Progenitor cell of endocrine pancreas (in vitro differentiated cells): ENCODE data around the gene CDH13. TPM values are rescaled to one million over a fixed set of nuclear protein-coding genes. Genes with fewer than 3 reads are reported as not detected.

Source experiments
- DNase-seq: peaks from one replicate; pipeline ENCODE4 v3.0.0; 2021; ENCODE audit warnings: low spot score; ENCODE audit not compliant: unreplicated experiment
- H3K27ac Mint-ChIP-seq: 2 replicates; pipeline ENCODE4 v1.8.0; 2021; ENCODE audit warnings: mild to moderate bottlenecking, moderate library complexity, mixed read lengths
- H3K27me3 Mint-ChIP-seq: 2 replicates; pipeline ENCODE4 v1.8.0; 2021; ENCODE audit warnings: mixed read lengths
- H3K36me3 Mint-ChIP-seq: 2 replicates; pipeline ENCODE4 v1.8.0; 2022; ENCODE audit warnings: mixed read lengths; ENCODE audit not compliant: insufficient read depth
- H3K4me1 Mint-ChIP-seq: 2 replicates; pipeline ENCODE4 v1.8.0; 2021; ENCODE audit warnings: low read depth, mixed read lengths
- H3K4me3 Mint-ChIP-seq: 2 replicates; pipeline ENCODE4 v1.8.0; 2021; ENCODE audit warnings: low read depth, mild to moderate bottlenecking, moderate library complexity, mixed read lengths
- H3K9me3 Mint-ChIP-seq: 2 replicates; pipeline ENCODE4 v1.8.0; 2021; ENCODE audit warnings: low read depth, mixed read lengths
- total RNA-seq: library from RNA; stranded (reverse); gene quantifications from 2 replicates; pipeline ENCODE4 v1.2.1, GENCODE V29; 2021
- TF ChIP-seq, protein P1 (sequence below): fragments of 200-600 bp; sonication (generic); IDR thresholded peaks from one replicate; pipeline ENCODE4 v1.5.0; 2021; ENCODE audit warnings: antibody characterized with exemption, mild to moderate bottlenecking; ENCODE audit not compliant: unreplicated experiment

The CDH13 gene
- total RNA-seq, 1 donor from 2014 or later = 0.38 TPM

DNA sequence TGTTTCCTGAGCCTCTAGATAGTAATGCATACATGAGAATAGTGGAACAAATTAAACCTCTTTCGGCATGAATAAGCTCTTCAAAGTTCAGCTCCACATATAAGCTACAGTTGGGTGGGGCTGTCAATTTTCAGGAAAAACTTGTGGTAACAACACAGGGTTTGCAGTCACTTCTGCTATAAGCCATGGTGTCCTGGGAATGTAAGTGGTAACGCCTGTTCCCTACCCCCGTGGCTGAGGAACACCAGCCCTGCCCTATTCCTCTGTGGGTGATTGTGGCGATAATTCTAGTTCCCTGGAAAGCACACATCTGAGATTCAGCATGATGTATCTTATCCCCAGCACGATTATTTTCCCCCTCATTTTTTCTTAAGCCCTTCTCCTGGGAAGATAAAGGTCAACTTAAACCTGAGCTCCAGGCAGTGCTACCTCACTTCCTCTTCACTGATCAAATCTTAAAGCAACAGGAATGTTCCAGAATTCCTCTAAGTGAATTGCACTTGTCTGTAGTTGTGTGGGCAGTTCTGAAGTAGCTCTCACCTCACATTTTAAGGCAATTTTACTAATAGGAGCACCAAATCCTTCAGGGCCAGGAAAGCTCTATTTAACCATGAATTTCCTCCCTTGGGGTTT lies 680.3 kb downstream of the CDH13 start:
- DNase-seq = no peak
- Mint-ChIP-seq H3K4me3 (no peak overlapping the region), H3K27ac (no peak overlapping the region), H3K27me3 (peaks cover 3% of the 10 kb centered on the region), H3K36me3 (no peaks in the 10 kb centered on the region), H3K9me3 (no peaks in the 10 kb centered on the region), H3K4me1 (peaks cover 1% of the 10 kb centered on the region)
- TF ChIP-seq, protein P1, sequence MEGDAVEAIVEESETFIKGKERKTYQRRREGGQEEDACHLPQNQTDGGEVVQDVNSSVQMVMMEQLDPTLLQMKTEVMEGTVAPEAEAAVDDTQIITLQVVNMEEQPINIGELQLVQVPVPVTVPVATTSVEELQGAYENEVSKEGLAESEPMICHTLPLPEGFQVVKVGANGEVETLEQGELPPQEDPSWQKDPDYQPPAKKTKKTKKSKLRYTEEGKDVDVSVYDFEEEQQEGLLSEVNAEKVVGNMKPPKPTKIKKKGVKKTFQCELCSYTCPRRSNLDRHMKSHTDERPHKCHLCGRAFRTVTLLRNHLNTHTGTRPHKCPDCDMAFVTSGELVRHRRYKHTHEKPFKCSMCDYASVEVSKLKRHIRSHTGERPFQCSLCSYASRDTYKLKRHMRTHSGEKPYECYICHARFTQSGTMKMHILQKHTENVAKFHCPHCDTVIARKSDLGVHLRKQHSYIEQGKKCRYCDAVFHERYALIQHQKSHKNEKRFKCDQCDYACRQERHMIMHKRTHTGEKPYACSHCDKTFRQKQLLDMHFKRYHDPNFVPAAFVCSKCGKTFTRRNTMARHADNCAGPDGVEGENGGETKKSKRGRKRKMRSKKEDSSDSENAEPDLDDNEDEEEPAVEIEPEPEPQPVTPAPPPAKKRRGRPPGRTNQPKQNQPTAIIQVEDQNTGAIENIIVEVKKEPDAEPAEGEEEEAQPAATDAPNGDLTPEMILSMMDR = no peak

- H3K27me3 Mint-ChIP-seq = peaks cover 3% of the 10 kb centered on the region
- no peaks in the 10 kb centered on the region for H3K9me3 Mint-ChIP-seq
- no peak for DNase-seq
- no peak overlapping the region for H3K4me3 Mint-ChIP-seq
- no peak overlapping the region for H3K27ac Mint-ChIP-seq
- no peaks in the 10 kb centered on the region for H3K36me3 Mint-ChIP-seq
- peaks cover 1% of the 10 kb centered on the region for H3K4me1 Mint-ChIP-seq
- TF ChIP-seq, protein P1 = no peak
Measured at GRCh38 chr16:83307594-83307992, 680.8 kb downstream of the CDH13 start.

GRCh38 chr16:83308414-83308813 lies 681.6 kb downstream of the CDH13 start:
- no peak overlapping the region for H3K27ac Mint-ChIP-seq
- TF ChIP-seq, protein P1 = no peak
- peaks cover 1% of the 10 kb centered on the region for H3K4me1 Mint-ChIP-seq
- peaks cover 3% of the 10 kb centered on the region for H3K27me3 Mint-ChIP-seq
- H3K36me3 Mint-ChIP-seq = no peaks in the 10 kb centered on the region
- H3K9me3 Mint-ChIP-seq = no peaks in the 10 kb centered on the region
- no peak for DNase-seq
- no peak overlapping the region for H3K4me3 Mint-ChIP-seq

GRCh38 chr16:83310816-83311215 lies 684.0 kb downstream of the CDH13 start:
- H3K4me3 Mint-ChIP-seq = no peak overlapping the region
- H3K9me3 Mint-ChIP-seq = no peaks in the 10 kb centered on the region
- DNase-seq = no peak
- H3K27ac Mint-ChIP-seq = no peak overlapping the region
- H3K4me1 Mint-ChIP-seq = no peaks in the 10 kb centered on the region
- TF ChIP-seq, protein P1 = no peak
- H3K27me3 Mint-ChIP-seq = no peaks in the 10 kb centered on the region
- no peaks in the 10 kb centered on the region for H3K36me3 Mint-ChIP-seq

DNA sequence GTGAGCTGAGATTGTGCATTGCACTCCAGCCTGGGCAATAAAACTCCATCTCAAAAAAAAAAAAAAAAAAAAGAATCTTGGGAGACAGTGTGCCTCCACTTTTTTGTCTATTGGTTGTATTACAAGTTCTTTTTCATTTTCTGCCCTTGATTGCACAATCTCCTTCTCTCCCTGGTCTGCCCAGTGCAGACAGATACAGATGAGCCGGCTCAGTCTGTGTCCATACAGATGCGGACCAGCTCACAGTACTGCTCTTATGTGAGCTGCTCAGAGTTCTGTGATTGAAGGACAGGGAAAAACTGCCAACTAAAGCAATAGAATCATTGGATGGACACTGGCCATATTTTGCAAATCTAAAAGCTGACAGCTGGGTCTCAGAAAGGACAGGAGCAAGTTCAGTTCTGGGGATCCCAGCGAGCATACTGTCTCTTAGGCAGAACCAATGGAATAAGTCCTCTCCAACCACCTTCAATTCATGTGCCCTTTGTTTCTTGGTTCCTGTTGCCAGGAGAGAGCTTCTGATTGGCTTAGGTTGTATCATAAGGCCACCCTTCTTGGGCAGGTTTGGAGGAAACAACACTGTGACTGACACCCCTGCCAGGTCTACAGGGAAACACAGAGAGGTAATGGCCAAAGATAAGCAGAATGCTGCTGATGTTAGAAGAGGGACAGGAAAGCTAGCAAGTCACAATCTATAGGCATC lies 685.4 kb downstream of the CDH13 start:
- TF ChIP-seq, protein P1 = no peak

More for the DNA sequence above, 685.4 kb downstream of the CDH13 start:
- no peaks in the 10 kb centered on the region for H3K9me3 Mint-ChIP-seq
- H3K27ac Mint-ChIP-seq = no peak overlapping the region
- no peaks in the 10 kb centered on the region for H3K4me1 Mint-ChIP-seq
- H3K4me3 Mint-ChIP-seq = no peak overlapping the region
- no peaks in the 10 kb centered on the region for H3K36me3 Mint-ChIP-seq
- no peak for DNase-seq
- H3K27me3 Mint-ChIP-seq = no peaks in the 10 kb centered on the region
